HG03060 (cell line): ENCODE data around the gene GOLGA6L26.
"Not testable (repeated sequence)": the region's sequence is repeated elsewhere in the genome, so short reads cannot be mapped to it uniquely, and the experiment has no call there.

Source experiments
- ATAC-seq: cut with Tn5 transposase; IDR thresholded peaks from one replicate; pipeline ENCODE4 v1.9.1; 2021; ENCODE audit warnings: low read depth, moderate number of reproducible peaks; ENCODE audit not compliant: unreplicated experiment

The GOLGA6L26 gene, protein sequence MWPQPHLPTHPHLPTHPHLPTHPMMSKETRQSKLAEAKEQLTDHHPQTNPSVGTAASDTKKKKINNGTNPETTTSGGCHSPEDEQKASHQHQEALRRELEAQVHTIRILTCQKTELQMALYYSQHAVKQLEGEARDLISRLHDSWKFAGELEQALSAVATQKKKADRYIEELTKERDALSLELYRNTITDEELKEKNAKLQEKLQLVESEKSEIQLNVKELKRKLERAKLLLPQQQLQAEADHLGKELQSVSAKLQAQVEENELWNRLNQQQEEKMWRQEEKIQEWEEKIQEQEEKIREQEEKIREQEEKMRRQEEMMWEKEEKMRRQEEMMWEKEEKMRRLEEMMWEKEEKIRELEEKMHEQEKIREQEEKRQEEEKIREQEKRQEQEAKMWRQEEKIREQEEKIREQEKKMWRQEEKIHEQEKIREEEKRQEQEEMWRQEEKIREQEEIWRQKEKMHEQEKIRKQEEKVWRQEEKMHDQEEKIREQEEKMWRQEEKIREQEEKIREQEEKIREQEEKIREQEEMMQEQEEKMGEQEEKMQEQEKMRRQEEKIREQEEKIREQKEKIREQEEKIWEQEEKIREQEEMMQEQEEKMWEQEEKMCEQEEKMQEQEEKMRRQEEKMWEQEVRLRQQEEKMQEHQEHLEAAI

DNA sequence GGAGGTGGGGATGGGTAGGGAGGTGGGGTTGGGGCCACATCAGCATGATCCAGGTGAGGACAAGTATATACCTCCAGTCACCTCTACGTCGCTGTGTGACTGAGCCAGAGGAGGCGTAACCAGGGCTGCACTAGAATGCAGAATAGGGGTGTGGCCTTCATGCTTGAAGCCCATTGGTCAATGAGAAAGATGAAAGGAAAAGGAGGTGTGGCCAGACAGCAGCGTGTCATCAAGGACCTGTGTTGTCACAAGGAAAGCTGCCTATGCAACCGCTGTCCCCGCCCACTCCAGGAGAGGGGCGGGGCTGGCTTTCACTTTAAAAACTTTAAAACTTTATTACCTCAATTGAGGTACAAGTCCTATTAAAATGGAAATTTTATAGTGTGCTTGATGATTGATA is at the start of gene GOLGA6L26:
GOLGA6L26 (minus strand) TSS at position 101 of the 400 bp plus-strand sequence; CDS start at position 40, 61 bp downstream.
- ATAC-seq: not testable (repeated sequence)

DNA sequence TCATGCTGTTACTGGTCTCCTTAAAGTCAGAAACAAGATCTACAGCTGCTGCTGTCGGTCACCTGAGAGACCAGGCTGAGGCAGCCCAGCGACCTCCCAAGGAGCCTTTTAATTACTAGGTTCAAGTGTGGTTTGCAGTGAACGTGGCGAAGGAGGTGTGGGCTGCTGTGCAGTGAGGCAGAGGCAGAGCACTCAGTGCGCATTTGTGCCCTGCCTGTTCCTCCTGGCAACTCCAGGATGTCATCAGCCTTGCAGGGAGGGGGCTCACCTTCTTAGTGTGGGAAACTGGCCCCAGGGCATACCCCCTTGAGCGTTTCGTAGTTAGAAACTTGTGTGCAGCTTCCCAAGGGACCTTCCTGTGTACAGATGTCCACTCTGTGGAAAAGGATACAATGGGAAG is 47.2 kb upstream of the GOLGA6L26 start:
- not testable (repeated sequence) for ATAC-seq

DNA sequence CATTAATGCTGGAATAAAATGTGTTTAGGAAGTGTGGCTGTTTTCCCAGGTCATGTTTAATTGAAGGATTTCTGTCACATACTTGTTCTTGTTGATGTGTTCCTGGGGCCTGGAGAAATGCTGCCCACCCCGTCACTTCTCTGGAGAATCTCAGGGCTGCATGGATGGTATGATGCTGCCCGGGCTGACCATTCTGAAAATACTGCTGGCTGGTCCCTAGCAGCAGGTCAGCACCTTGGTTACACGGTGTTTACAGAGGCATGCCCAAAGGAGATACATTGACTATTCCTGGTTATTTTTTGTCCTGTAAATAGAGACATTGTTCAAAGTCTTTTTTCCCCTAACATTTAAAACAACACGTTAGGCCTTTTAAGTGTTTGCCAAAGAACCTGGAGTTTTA is 46.7 kb upstream of the GOLGA6L26 start:
- ATAC-seq: not testable (repeated sequence)

DNA sequence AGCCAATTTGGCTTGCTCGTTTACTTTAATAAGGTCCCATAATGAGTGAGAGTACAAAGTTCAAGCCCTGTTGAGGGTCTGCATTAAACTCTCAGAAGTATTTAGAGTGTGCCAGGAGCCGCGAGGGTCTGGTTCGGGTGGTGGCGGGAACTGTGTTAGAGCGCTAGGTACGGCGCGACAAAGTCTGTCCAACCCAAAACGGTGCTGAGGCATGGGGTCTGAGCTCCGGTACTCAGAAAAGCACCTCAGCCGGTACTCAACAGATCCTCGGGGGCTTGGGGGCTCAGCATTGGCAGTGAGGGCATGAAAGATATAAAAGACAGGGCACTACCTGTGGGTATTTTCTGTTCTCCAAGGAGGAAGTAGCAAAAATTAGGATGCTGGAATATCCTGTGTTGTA is 45.0 kb upstream of the GOLGA6L26 start:
- not testable (repeated sequence) for ATAC-seq

DNA sequence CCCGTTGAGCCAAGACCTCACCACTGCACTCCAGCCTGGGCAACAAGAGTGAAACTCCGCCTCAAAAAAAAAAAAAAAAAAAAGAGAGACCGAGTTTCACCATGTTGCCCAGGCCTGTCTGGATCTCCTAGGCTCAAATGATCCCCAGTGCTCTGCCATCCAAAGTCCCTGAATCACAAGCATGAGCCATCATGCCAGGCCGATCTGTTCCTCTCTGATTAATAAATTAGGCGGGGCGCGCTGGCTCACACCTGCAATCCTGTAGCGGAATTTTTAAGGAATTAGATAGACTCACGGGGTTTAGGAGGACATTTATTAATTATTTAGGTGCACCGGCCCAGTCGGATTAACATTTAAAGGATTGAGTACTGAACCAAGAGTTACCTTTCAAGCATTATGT is 40.2 kb upstream of the GOLGA6L26 start:
- not testable (repeated sequence) for ATAC-seq

DNA sequence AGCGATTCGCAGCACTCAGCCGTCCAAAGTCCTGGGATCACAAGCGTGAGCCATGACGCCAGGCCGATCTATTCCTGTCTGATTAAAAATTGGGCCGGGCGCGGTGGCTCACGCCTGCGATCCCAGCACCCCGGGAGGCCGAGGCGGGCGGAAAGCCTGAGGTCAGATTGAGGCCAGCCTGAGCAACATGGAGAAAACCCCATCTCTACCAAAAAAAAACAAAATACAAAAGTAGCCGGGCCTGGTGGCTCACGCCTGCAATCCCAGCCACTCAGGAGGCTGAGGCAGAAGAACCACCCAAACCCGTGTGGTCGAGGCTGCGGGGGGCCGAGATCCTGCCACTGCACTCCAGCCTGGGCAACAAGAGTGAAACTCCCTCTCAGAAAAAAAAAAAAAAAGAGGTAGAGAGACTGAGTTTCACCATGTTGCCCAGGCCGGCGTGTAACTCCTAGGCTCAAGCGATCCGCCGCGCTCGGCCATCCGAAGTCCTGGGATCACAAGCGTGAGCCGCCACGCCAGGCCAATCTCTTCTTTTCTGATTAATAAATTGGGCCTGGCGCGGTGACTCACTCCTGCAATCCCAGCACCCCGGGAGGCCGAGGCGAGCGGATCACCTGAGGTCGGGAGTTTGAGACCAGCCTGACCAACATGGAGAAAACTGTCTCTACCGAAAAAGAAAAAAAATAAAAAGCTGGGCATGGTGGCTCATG is 39.0 kb upstream of the GOLGA6L26 start:
- ATAC-seq: not testable (repeated sequence)

DNA sequence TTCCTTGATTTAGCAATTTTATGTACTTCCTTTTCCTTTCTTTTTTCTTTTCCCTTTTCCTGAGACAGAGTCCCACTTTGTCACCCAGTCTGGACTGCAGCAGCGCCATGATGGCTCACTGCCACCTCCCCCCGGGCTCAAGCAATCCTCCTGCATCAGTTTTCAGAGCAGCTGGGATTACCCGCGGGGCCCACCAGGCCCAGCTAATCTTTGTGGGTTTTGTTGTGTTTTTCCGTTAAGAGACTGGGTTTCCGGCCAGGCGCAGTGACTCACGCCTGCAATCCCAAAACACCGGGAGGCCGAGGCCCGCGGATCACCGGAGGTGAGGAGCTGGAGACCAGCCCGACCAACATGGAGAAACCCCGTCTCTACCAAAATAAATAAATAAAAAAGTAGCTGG is 38.3 kb upstream of the GOLGA6L26 start:
- ATAC-seq: no peak

DNA sequence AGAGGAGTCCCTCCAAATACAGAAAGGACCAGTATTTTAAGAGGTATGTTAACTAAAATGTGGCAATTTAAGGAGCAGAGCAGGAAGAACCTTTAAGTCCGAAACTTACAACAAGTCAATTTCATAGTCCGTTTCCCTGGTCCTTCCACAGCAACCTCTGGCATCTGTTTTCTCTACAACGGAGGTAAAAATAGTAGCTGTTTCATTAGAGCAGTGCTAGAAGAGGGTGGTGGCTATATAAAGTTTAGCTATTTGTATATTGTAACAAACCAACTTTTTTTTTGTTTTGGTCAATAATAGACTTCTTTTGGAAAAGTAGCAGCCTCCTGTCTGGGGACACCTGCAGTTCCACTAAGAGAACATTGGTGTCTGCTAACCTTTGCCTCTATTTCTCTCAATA is 37.9 kb upstream of the GOLGA6L26 start:
- not testable (repeated sequence) for ATAC-seq

DNA sequence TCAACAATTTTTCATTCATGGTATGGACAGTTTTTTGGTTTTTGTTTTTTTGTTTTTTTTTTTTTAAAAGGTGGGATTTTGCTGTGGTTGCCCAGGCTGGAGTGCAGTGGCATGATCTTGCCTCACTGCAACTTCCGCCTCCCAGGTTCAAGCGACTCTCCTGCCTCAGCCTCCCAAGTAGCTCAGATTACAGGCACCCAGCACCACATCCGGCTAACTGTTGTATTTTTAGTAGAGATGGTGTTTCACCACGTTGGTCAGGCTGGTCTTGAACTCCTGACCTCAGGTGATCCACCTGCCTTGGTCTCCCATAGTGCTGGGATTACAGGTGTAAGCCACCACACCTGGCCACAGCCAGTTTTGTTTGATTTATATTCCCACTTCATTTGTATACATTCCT is 37.1 kb upstream of the GOLGA6L26 start:
- not testable (repeated sequence) for ATAC-seq

DNA sequence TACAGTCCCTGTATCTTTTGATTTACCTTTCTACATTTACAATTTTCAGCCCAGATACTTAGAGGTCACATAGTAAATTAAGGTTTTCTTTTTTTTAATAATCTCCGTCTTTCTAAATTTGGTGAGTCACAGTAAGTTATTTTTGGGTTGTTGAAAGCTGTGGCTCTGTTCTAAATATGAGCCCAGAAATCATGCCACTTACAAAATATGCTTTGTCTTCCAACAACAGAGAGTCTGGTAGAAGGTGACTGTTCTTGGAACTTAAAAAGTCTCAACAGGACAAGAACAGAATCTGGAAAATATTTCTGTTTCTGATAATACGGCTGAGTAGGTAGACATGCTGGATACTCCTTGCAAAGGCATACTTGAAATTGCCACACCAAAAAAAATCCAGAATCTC is 36.6 kb upstream of the GOLGA6L26 start:
- ATAC-seq: no peak

DNA sequence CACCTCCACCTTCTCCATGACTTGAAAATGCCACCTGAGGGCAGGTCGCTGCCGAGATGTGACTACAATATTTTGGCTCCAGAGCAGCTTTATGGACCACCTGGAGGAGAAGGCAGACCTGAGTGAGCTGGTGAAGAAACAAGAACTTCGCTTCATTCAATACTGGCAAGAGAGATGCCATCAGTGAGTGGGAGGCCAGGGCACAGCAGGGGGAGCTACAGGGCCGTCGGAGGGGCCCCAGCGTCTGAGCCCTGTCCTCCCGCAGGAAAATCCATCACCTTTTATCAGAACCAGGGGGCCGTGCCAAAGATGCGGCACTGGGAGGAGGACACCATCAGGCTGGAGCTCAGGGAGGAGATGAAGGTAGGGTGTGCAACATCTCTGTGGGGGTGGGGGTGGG is 30.3 kb upstream of the GOLGA6L26 start:
- not testable (repeated sequence) for ATAC-seq

DNA sequence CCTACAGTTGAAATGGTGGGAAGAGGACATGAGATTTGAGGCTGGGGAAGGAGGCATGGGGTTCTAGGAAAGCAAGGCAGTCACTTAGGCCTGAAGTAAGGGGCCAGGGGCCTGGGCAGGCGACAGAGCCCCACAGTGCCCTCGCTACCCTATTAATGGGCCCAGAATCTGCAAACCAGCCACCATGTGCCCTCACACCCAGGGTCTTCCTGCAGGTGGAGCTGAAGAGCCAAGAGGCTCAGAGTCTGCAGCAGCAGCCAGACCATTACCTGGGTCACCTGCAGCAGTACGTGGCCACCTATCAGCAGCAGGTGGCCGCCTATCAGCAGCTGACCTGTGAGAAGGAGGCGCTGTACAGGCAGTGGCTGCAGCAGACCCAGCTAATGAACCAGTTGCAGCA is 28.6 kb upstream of the GOLGA6L26 start:
- not testable (repeated sequence) for ATAC-seq

DNA sequence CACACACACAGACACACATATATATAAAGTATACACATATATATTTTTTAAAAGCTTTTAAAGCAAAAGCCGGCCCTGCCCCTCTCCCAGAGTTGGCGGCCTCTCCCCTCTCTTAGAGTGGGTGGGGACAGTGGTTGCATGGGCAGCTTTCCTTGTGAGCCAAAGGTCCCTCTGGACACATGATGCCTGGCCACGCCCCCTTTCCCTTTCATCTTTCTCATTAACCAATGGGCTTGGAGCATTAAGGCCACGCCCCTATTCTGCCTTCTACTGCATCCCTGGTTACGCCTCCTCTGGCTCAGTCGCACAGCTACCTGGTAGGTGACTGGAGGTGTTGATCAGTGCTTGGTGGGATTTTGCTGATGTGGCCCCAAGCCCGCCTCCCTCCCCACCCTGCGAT is 20.5 kb upstream of the GOLGA6L26 start, which contains the start of gene GOLGA8S:
GOLGA8S (plus strand) TSS at position 301 of the 400 bp plus-strand sequence; CDS start at position 363, 62 bp downstream.
- not testable (repeated sequence) for ATAC-seq

DNA sequence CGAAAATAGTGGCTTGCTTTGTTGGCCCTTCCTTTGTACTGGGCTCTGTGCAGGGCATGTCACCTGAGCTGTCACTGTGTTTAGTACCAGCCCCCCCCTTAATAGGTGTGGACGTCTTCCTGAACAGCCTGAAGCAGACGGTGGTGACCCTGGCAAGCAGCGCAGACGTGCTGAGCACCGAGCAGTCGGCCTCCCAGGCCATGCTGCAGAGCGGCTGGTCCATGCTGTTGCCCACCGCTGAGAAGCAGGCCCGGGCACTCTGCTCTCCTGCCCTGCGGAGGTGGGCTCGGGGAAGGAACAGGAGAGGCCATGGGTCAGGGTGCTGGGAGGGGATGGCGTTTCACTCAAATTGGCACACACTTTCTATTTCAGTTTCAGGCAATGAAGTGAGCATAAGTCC is 22.8 kb downstream of the GOLGA6L26 start:
- ATAC-seq: not testable (repeated sequence)

DNA sequence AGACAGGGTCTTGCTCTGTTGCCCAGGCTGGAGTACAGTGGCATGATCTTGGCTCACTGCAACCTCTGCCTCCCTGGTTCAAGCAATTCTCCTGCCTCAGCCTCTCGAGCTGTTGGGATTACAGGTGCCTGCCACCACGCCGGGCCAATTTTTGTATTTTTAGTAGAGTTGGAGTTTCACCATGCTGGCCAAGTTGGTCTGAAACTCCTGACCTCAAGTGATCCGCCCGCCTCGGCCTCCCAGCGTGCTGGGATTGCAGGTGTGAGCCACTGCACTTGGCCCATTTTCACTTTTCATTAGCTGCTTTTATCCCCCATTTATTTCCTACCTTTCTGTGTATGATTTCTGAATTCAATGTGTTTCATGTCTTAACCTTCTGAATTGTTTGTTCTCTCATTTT is 28.1 kb downstream of the GOLGA6L26 start:
- ATAC-seq: not testable (repeated sequence)

DNA sequence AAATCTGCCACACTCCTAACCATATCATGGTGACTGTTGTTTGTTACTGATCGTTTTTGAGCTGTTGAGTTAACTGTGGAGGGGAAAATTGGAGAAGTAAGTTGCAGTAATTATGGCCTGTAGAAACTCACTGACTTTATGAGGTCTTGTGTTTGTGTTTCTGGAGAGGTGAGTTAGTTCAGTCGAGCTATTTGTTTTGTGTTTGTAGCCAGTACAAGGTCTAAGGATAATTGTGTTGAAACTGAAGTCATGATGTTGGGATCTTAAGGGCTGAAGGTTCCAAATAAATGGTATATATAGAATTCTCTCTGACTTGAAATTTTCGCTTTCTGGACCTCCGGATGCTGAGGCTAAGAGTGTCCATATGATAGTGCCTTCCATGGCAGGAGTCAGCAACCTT is 29.2 kb downstream of the GOLGA6L26 start:
- not testable (repeated sequence) for ATAC-seq

DNA sequence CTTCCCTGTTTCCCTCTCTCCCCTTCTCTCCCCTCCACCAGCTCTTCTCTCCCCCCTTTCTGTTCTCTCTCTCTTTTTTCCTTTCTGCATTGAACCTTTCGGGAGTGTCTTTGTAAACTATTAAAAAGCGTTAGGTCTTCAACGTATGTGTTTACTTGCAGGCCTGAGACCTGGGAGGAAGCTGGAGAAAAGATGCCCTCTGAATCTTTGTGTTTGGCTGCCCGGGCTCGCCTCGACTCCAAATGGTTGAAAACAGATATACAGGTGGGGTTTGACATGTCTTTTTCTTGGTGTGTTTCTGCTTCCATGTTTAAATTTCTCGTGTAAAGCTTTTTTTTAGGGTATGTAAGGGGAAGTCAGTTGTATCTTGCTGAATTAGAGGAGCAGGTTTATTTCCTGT is 29.7 kb downstream of the GOLGA6L26 start:
- ATAC-seq: not testable (repeated sequence)

DNA sequence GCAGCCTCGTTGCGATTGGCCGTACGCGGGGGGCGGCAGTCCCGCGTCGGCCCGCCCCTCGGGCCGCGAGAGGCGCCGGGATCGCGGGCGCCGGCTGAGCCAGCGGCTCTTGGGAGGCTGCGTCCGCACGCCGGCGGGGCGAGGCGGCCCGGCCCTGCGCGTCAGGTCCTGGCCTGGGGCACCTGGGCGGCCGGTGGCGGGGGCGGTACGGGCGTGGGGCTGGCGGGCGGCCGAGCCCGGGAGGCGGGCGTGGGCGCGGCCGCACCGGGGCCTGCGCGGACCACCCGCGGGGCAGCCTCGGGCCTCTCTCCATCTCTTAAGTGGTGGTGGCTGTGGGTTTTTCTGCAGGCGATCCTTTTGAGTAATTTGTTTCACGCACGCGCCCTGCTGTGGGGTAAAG is 30.3 kb downstream of the GOLGA6L26 start:
- ATAC-seq: not testable (repeated sequence)

DNA sequence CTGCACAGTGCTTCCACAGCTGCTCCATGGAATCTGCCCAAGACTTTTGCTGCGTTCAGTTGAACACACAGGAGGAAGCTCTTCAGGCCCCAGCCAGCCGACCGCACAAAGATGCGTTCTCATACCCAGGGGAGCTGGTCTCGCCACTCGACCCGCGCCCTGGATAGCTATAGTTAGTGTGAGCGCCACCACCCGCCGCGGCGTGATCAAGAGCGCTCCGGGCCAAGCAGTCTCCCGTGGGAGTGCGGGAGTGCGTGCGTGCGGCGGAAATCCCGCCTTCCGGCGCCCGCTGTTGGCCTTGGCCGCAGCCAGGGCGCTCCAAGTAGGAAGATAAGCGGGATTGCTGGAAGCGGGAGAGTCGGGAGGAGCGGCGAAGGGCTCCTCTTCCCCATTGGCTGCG is 30.8 kb downstream of the GOLGA6L26 start:
- not testable (repeated sequence) for ATAC-seq
